GM21737 (cell line): Measurements from ENCODE around the gene SNAPIN.
"Not testable (repeated sequence)": the region's sequence is repeated elsewhere in the genome, so short reads cannot be mapped to it uniquely, and the experiment has no call there.

Experiments used
- ATAC-seq: cut with Tn5 transposase; IDR thresholded peaks from one replicate; pipeline ENCODE4 v1.9.1; 2021; ENCODE audit warnings: mild to moderate bottlenecking, moderate library complexity; ENCODE audit not compliant: unreplicated experiment

Gene SNAPIN

DNA sequence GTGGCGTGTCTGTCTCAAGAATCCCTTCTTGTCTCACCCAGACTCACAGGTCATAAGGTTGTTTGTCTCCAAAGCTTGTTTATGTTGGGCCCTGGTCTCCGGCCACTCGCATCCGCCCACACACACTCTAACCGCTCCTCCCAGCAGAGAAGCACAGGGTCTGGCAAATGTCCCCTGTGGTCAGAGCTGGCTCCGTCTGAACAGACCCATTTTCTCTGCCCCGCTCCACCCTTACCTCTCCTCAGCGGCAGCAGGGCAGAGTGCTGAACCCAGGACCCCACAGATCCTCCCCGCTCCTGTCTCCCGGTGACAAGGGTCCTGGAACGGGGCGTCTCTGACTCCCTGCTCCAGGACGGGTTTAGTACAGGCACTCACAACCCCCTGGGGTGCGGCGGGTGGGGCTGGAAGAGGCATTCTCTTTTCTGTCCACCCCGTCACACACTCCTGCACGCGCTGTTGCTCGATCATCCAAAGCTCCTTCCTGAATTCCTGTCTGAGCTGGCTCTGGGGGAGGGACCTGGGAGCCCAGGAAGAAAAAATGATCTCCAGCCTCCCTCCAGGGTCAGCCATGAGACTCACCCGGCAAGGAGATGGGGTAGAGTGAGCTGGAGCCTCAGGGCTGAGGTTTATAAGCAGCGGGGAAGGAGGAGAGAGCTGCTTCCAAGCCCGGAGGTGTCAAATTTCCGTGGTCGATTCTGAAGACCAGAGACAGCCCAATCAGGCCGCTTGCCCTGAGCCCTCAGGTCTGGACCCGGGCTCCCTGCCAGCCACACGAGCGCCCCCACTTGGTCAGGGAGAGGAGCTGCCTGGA lies 31.4 kb upstream of the SNAPIN start, which contains the start of gene S100A13:
Gene S100A13, minus strand, starts transcription at position 602 of the 811 bp plus-strand sequence. CDS start 1,033 bp downstream, outside the sequence.
- ATAC-seq = no peak

DNA sequence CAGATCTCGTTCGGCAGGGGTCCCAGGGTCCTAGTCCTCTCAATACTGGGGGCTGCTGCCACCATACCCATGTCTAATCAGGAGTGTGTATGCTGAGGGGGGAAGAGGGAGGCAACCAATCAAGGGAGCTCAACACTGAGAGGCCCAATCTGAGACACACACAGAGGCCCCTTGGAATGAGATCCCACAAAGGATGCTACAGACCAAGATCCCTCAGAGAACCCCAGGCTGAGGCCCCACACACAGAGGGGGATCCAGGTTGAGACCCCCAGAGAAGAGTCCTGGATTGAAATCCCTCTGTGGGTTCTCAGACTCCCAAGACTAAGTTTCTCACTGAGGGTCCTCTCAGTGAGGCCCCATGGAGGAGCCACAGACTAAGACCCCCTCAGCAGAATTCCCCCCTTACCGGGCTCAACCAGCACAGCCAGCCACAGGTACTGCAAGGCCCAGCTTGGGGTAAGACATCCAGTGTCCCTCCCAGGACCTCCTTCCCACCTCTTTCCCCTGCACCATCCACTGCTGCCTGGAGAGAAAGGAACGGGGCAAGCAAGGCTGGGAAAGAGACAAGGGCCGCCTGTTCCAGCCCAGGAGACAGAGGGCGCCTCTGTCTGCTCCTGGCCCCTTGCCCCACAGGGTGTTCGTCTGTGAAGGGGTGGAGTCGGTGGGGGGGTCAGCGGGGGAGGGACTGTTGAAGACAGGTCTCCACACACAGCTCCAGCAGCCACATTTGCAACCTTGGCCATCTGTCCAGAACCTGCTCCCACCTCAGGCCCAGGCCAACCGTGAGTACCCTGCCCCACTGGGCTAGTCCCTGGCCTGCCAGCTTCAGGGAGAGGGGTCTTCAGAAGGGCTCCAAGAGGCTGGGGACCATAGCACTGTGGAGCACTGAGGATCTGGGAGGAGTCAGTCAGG lies 30.5 kb upstream of the SNAPIN start, which contains the start of gene S100A1:
Gene S100A1, plus strand, starts transcription at position 720 of the 912 bp plus-strand sequence. CDS start 2,088 bp downstream, outside the sequence.
- ATAC-seq = no peak

DNA sequence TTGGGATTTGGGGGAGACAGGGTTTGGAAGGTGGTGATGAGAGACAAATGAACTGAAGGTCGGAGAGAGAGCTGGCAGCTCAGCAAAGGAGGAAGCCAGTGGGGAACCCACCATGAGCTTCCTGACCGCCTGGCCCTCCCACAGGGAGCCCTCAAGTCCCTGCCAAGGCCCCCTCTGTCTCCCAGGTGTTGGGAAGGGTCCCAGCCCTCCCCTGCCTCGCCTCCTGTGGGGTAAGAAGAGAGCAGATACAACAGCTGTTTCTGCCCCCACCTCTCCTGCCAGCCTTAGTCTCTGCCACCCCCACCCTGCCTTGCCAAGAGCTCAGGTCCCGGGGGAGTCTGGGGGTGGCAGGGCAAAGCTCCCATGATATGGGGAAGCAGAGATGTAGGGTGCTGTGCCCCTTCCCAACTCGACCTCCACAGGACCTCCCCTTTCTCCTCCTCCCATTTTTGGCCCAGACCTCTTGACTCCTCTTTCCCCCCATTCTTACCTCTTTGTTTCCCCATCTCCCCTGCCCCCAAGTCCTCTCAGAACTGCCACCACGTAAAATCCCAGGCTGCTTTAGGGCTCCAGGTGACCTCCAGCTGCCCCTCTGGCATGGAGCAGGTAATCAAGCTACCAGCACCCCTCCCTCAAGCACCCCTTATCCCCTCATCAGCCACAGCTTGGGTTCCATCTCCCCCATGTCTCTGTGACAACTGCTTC lies 29.7 kb upstream of the SNAPIN start:
- no peak for ATAC-seq

DNA sequence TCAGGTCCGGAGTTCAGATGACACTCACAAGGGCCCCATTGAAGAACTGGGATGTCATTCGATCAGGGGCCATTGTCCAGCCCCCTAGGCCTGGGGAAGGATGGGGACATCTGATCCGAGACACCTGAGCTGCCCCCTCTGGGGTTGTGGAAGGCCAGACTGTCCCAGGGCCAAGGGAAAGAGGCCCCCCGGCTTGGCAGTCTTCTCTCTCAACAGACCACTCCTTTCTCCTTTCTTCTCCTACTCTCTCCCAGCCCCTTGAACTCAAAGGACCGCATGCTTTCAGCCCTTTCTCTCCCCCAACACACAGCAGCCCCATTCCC lies 29.2 kb upstream of the SNAPIN start:
- ATAC-seq = no peak

DNA sequence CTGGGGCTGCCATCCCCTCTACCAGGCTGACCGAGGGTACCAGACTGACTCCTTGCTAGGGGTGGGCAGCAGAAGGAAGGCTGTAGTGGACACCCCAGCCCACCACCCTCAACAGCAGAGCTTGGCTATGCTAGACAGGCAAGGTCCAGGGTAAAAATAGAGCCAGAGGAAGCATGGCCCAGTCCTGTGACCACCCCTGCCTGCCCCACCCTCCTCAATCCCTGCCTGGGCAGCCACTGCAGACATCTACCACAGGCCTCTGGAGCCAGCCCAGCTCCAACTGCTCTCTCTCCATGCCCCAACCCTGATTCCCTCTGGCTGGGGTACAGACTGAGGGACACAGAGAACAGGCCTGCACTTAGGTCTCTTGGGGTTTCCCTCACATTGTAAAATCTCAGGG lies 28.5 kb upstream of the SNAPIN start:
- no peak for ATAC-seq

DNA sequence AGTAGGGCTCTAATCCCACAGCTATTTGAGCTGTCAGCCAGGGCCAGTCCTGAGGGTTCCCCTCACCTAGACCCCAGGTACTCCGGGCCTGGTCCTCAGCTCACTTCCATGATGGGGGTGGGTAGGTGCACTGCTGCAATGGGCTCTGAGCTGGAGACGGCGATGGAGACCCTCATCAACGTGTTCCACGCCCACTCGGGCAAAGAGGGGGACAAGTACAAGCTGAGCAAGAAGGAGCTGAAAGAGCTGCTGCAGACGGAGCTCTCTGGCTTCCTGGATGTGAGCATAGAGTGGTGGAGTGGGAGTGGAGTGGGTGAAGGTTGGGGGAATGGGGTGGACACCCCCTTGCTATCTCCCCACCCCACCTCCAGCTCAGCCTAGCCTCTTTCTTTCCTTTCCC lies 28.1 kb upstream of the SNAPIN start:
- no peak for ATAC-seq

DNA sequence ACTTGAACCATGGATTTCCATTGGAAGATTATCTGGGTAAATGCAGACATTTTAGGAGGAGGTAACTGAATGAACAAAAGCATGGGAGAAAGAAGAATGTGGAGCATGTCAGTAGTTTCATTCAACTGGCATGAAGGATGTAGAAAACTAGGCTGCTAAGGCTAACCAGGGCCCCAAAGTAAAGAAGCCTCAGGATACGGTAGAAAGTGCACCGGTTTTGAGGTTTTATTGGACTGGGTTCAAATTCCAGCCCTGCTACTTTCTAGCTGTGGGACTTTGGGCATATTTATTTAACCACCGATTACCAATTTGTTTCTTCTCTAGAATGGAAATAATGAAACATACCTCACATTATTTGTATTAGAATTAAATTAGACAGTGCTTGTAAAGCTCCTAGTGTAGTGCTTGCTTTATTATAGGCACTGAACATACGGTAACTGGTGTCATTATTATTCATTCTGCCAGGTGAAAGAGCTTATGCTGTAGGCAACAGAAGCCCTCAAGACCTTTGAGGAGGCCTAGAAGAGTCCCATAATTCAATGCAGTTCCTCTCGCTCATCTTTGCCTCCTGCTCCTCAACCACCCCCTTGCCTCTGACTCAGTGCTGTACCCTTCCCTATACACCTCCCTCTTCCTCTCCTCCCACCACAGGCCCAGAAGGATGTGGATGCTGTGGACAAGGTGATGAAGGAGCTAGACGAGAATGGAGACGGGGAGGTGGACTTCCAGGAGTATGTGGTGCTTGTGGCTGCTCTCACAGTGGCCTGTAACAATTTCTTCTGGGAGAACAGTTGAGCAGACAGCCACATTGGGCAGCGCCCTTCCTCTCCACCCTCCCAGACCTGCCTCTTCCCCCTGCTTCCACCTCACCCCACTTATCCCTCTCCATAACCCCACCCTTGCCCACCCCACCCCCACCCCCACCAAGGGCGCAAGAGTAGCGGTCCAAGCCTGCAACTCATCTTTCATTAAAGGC lies 27.2 kb upstream of the SNAPIN start:
- no peak for ATAC-seq

DNA sequence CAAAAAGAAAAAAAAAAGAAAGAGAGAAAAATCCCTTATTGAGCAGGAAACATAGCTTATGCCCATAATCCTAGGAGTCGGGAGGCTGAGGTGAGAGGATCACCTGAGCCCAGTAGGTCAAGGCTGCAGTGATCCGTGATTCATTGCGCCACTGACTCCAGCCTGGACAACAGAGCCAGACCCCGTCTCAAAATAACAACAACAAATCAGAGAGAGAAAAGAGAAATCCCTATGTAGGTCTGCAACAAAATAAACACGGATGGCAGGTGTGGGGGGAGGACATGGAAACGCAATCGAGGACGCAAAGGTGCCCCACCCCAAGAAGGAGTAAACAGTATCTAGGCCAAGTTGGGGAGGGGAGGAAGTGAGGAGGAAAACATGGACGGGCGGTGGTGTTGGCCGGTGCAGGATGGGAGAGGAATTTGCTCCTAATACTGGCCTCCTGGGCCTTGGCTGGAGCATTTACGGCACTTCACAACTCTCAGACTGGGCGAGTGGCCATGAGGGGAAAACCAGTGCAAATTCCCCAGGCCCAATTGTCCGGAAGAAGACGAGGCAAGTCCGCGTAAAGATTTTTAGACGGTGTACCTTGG lies 25.2 kb upstream of the SNAPIN start:
- ATAC-seq = no peak

DNA sequence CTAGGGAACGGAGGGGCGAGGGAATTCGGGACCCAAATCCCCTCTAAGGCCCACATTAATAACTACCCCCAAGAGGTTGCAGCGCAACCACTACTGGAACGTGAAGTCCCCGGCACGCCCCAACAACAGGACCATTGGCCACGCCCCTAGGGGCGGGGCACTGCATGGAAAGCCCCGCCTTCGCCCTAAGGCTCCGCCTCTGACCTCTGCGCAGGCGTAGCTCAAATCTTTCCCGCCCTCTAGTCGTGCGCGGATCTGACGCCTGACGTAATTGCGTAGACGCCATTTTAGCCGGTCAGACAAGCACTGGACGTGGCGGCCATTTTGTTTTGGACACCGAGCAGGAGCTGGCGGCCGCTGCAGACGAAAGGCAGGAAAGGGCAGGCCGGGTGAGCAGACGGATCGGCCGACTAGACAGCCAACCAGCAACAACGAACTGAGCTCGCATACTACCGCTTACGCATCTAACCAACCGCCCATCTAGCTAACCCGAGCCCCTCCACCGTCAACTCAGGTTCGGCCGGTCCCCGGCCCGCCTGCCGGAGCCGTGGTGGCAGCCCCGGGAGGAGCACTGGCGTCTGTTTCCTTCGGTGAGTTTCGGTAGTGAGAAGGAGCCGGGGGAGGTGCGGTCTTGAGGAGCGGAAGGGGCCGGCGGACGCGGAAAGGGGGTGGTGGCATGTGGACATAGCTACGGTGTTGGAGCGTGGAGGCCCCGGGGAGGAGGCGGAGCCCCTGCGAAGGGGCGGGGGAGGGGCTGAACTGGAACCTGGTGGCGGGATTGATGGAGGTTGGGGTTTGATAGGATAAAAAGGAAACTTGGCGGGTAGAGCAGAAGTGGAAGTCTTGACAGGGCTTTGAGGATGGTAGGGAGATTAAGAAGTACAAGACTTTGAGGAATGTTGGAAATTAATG lies 24.5 kb upstream of the SNAPIN start, which contains the start of gene CHTOP:
Gene CHTOP, plus strand, starts transcription at position 313 of the 912 bp plus-strand sequence. CDS start 2,523 bp downstream, outside the sequence.
- peak; percentile 78 for ATAC-seq

DNA sequence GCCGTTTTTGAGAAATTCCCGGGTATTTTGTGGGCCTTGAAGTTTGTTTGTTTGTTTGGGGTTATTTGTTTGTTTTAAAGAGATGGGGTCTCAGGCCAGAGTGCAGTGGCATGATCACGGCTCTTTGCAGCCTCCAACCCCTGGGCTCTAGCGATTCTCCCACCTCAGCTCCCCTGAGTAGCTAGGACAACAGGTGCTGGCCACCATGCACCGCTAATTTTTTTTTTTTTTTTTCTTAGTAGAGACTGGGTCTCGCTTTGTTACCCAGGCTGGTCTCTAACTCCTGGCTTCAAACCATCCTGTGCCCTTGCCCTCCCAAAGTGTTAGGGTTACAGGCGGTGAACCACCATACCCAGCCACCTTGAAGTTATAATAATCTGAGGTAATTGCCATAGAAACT lies 22.6 kb upstream of the SNAPIN start:
- ATAC-seq = no peak

DNA sequence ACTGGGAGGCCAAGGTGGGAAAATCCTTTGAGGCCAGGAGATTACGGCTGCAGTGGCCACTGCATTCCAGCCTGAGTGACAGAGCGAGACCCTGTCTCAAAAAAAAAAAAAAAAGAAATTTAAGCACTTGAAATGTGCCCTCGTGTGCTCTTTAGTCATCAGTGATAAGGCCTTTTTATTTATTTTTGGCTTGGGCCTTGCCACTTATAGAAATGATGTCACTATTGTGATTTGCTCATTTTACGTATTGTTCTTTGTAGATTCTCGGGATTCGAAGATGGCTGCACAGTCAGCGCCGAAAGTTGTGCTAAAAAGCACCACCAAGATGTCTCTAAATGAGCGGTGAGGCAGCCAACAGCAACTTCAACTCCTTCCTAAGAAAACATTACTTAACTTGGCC lies 22.2 kb upstream of the SNAPIN start:
- no peak for ATAC-seq

DNA sequence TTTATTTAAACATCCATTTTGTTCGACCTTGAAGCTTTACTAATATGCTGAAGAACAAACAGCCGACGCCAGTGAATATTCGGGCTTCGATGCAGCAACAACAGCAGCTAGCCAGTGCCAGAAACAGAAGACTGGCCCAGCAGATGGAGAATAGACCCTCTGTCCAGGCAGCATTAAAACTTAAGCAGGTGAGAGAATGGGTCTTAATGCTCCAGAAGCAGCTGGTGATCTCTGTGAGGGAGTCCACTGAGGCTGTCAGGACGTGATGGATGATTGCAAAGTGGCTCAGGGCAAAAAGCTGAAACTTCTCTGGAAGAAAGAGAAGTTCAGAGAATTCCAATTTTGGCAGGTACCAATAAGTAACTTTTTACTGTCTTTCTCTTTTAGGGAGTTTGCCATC lies 20.2 kb upstream of the SNAPIN start:
- no peak for ATAC-seq

DNA sequence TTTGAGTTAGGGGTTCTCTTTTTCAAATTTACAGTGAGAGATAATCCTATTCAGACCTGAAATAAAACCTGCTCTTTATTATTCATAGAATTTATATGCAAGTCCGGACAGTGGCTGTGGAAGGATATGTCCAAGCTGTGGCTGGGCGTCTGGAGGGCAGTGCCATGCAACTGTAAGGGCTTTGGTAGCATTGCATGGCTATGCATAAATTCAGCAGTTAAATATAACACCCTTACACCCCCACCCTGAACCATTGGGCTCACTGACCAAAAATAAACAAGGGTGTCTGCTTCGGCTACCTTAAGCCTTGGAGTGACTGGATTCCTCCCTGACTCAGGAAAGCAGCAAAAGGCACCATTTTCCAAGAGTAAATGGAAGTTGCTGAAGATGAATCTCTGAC lies 19.2 kb upstream of the SNAPIN start:
- ATAC-seq = no peak

DNA sequence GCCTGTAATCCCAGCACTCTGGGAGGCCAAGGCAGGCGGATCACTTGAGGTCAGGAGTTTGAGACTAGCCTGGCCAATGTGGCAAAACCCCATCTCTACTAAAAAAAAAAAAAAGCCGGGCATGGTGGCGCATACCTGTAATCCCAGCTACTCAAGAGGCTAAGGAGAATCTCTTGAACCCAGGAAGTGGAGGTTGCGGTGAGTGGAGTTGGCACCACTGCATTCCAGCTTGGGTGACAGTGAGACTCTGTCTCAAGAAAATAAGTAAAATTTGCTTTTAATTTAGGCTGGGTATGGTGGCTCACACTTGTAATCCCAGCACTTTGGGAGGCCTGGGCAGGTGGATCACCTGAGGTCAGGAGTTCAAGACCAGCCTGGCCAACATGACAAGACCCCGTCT lies 18.3 kb upstream of the SNAPIN start:
- ATAC-seq = not testable (repeated sequence)

DNA sequence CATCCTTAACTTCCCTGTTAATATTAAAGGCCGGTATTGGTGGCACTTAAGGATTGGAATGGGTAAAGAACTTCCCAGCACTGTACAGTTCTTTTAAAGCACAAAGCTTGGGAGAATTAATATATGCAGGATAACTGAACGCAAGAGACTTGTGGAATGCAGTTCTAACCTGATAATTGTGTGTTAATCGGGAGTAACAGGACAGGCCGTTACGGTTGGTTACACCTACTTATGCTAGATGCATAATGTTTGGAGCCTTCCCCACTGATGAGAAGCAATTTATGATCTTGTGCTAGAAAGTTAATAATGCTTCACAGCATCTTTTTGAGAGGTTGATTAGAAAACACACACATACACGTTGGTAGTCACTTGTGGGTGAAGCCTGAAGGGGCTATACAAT lies 17.6 kb upstream of the SNAPIN start:
- ATAC-seq = no peak

DNA sequence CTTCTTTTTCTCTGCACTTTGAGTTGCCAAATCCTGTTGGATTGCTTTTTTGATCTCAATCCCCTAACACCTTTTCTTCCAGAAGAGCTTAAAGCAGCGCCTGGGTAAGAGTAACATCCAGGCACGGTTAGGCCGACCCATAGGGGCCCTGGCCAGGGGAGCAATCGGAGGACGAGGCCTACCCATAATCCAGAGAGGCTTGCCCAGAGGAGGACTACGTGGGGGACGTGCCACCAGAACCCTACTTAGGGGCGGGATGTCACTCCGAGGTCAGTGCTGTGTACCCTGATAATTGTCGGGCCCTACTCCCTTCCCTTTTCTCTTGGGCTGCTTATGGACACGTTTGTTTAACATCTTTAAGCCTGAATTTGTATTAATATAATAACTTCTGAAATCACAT lies 16.3 kb upstream of the SNAPIN start:
- ATAC-seq = no peak

DNA sequence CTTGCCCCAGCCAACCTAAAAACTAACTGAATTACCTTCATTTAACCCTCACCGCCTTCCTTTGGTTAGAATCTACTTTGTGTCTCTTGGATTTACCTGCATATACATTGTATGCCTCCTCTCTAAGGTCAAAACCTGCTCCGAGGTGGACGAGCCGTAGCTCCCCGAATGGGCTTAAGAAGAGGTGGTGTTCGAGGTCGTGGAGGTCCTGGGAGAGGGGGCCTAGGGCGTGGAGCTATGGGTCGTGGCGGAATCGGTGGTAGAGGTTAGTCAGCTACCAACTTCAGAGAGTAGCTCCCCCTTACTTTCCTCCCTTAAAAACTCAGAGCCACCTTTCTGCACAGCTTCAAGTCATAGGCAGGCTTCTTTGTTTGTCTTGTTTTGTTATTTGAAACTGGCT lies 15.4 kb upstream of the SNAPIN start:
- ATAC-seq = no peak

DNA sequence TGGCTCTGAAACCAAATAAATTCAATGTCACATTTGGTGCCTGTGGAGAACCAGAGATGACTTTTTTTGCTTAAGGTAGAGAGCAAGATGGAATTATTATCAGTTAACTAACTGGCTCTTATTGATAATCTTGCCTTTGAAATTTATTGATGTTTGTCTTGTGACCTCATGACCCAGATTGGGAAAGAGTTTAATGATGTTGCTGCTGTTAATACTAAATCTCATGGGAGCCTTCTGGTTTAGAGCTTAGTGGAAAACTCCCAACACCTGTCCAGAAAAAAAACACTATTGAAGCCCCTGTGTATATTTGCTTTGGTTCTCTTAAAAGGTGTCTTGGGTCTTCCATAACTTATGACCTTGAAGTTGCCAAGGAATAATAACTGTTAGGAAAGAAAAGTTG lies 14.7 kb upstream of the SNAPIN start:
- ATAC-seq = no peak
